ENCODE measurements around the gene VPS35. TPM values are rescaled to one million over a fixed set of nuclear protein-coding genes. Genes with fewer than 3 reads are reported as not detected.

The VPS35 gene
- total RNA-seq, 4 donors from 2014 or later, result 49.1 to 74.8 (median 60.7) TPM

DNA sequence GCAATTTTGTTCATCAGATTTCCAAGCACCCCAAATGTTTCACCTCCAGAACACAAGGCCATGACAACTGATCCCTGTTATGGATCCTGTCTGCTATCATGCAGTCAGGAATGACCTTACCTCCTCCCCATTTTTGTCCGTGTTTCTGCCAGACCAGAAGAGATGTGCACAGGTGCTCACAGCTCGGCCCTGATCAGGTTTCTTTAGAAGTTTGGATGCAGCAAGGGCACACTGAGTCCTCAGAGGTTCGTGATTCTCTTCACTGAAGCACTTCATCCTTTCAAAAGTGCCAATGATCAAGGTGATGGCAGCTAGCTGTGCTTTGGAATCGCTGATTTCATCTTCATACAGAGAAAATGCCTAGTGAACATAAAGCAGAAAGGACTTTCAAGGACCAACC is 26.9 kb downstream of the VPS35 start:
- no peaks in the 10 kb centered on the region for H3K4me1 ChIP-seq
- no peak overlapping the region for H3K27ac ChIP-seq
- no peaks in the 10 kb centered on the region for H3K27me3 ChIP-seq
- peaks cover 61% of the 10 kb centered on the region for H3K36me3 ChIP-seq
- no peak overlapping the region for H3K4me3 ChIP-seq
- no peak for TF ChIP-seq POLR2AphosphoS5 (IDR thresholded peaks at IDR 0.05)
- no peak for TF ChIP-seq POLR2A (IDR thresholded peaks at IDR 0.05)
- TF ChIP-seq EP300 (IDR thresholded peaks at IDR 0.05), result no peak
- TF ChIP-seq, protein P1, sequence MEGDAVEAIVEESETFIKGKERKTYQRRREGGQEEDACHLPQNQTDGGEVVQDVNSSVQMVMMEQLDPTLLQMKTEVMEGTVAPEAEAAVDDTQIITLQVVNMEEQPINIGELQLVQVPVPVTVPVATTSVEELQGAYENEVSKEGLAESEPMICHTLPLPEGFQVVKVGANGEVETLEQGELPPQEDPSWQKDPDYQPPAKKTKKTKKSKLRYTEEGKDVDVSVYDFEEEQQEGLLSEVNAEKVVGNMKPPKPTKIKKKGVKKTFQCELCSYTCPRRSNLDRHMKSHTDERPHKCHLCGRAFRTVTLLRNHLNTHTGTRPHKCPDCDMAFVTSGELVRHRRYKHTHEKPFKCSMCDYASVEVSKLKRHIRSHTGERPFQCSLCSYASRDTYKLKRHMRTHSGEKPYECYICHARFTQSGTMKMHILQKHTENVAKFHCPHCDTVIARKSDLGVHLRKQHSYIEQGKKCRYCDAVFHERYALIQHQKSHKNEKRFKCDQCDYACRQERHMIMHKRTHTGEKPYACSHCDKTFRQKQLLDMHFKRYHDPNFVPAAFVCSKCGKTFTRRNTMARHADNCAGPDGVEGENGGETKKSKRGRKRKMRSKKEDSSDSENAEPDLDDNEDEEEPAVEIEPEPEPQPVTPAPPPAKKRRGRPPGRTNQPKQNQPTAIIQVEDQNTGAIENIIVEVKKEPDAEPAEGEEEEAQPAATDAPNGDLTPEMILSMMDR (IDR thresholded peaks at IDR 0.05), result no peak
- no peak for DNase-seq (ENCODE audit: low spot score in 2 of 2)
- WGBS, result 71% methylated on average over 4 of the region's 4 CpGs
- no peaks in the 10 kb centered on the region for H3K9me3 ChIP-seq

DNA sequence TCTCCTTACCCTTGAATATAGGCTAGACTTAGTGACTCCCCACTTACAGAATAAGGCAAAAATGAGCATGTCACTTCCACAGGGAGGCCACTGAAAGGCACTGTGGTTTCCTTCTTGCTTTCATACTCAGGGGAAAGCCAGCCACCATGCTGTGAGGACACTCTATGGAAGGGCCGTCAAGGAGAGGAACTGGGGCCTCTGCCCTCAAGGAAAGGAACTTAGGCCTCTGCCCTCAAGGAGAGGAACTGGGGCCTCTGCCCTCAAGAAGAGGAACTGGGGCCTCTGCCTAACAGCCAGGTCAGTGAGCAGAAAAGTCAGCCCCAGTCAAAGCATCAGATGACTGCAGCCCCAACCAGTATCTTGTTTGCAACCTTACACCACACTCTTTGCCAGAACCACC is 30.1 kb downstream of the VPS35 start:
- Histone ChIP-seq H3K9me3 (no peaks in the 10 kb centered on the region), H3K4me1 (no peaks in the 10 kb centered on the region), H3K27ac (no peak overlapping the region), H3K4me3 (no peak overlapping the region), H3K27me3 (no peaks in the 10 kb centered on the region), H3K36me3 (peaks cover 42% of the 10 kb centered on the region)
- no peak for TF ChIP-seq POLR2A (IDR thresholded peaks at IDR 0.05)
- TF ChIP-seq, protein P1 (IDR thresholded peaks at IDR 0.05), result no peak
- TF ChIP-seq POLR2AphosphoS5 (IDR thresholded peaks at IDR 0.05), result no peak
- no peak for DNase-seq (ENCODE audit: low spot score in 2 of 2)
- WGBS, result 71% methylated on average over 1 of the region's 1 CpG

DNA sequence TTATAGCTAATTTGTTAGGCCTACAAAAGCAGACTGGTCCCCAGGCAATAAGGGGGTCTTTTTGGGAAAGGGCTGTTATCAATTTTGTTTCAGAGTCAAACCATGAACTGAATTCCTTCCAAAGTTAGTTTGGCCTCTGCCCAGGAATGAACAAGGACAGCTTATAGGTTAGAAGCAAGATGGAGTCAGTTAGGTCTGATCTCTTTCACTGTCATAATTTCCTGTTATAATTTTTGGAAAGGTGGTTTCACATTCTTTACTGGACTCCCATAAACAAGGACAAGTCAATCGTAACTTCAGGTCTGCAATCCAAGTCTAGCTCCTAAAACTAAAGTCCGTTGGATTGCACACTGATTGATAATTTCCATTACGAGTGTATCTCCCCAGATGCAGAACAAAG is 37.7 kb downstream of the VPS35 start:
- TF ChIP-seq, protein P1 (IDR thresholded peaks at IDR 0.05), result no peak
- TF ChIP-seq POLR2AphosphoS5 (IDR thresholded peaks at IDR 0.05) (no peak), EP300 (IDR thresholded peaks at IDR 0.05) (no peak), POLR2A (IDR thresholded peaks at IDR 0.05) (no peak)
- H3K36me3 ChIP-seq, result peaks cover 3% of the 10 kb centered on the region
- H3K27me3 ChIP-seq, result no peaks in the 10 kb centered on the region
- no peak overlapping the region for H3K4me3 ChIP-seq
- no peak for DNase-seq (ENCODE audit: low spot score in 2 of 2)
- H3K9me3 ChIP-seq, result no peaks in the 10 kb centered on the region
- H3K27ac ChIP-seq, result no peak overlapping the region
- no peaks in the 10 kb centered on the region for H3K4me1 ChIP-seq
- 88% methylated on average over 3 of the region's 3 CpGs for WGBS

DNA sequence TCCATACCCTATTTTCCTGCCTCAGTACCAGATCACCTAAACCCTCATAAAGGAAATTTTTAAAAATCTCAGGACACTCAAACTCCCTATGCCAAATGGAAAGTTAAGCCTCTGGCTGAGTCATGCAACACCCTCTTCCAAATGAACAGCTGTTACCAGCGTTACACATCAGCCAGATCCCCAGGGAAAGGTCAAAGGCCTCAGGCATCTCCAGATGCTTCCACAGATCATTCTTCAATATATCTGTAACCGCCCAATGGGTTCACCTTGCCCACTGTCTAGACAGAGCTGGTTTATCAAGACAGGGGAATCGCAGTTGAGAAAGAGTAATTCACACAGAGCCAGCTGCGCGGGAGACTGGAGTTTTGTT is 38.7 kb downstream of the VPS35 start:
- Histone ChIP-seq H3K4me3 (no peak overlapping the region), H3K36me3 (peaks cover 3% of the 10 kb centered on the region), H3K4me1 (no peaks in the 10 kb centered on the region), H3K27me3 (no peaks in the 10 kb centered on the region), H3K27ac (no peak overlapping the region), H3K9me3 (no peaks in the 10 kb centered on the region)
- DNase-seq (ENCODE audit: low spot score in 2 of 2), result no peak
- WGBS, result 79% methylated on average over 5 of the region's 5 CpGs
- TF ChIP-seq EP300 (IDR thresholded peaks at IDR 0.05), result no peak
- TF ChIP-seq, protein P1 (IDR thresholded peaks at IDR 0.05), result no peak
- no peak for TF ChIP-seq POLR2AphosphoS5 (IDR thresholded peaks at IDR 0.05)
- no peak for TF ChIP-seq POLR2A (IDR thresholded peaks at IDR 0.05)

DNA sequence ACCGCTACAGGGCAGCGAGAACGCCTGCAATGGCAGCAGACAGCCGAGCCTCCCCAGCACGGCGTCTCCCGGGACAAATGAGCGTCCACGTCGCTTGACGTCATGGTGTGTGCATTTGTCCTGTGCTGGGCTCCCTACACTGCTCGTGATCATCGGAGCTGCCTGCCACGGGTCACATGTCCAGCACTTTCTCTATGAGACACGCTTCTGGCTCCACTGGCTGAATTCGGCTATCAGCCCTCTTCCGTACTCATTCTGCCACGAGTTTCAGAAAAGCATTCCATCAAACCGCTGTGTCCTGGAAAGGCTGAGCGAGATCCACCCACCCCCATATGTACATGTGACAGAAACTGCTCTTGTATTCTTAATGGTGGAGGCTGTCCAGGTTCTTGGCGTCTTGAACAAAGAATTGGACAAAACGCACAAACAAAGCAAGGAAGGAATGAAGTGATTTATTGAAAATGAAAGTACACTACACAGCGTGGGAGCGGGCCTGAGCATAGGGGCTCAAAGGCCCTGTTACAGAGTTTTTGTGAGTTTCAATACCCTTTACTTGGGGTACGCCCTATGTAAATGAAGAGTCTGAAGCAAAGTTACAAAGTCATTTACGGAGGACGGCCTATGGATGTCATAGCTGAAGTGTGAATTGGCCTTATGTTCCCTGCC is 39.3 kb downstream of the VPS35 start:
- Histone ChIP-seq H3K9me3 (no peaks in the 10 kb centered on the region), H3K27ac (no peak overlapping the region), H3K36me3 (peaks cover 3% of the 10 kb centered on the region), H3K4me3 (no peak overlapping the region), H3K27me3 (no peaks in the 10 kb centered on the region), H3K4me1 (no peaks in the 10 kb centered on the region)
- 92% methylated on average over 27 of the region's 27 CpGs for WGBS
- no peak for DNase-seq (ENCODE audit: low spot score in 2 of 2)
- no peak for TF ChIP-seq POLR2AphosphoS5 (IDR thresholded peaks at IDR 0.05)
- TF ChIP-seq EP300 (IDR thresholded peaks at IDR 0.05), result no peak
- TF ChIP-seq, protein P1 (IDR thresholded peaks at IDR 0.05), result no peak
- no peak for TF ChIP-seq POLR2A (IDR thresholded peaks at IDR 0.05)
